ENCODE results near the gene AUP1.
A peak's percentile ranks its signal among the peaks of the same experiment; 100 is the strongest.

AUP1 gene

DNA sequence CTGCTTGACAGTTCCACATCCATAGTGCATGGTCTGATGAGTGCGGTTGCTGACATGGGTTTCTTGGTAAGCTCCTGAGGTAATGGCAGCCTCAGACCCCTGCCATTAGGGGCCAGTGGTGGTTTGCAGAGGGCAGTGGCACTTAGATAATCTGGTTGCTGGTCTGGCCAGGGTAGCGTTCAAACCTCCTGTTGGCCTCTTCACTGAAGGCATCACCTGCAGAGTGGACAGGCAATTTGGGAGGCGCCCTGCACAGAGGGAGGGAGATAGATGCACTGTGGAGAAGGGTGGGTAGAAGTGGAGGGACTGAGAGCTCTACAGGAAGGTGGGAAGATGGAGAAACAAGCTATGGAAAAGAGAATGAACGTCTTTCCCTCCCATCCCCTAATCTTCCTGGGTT, 4.0 kb upstream of the AUP1 start:
- DNase-seq = no peak

DNA sequence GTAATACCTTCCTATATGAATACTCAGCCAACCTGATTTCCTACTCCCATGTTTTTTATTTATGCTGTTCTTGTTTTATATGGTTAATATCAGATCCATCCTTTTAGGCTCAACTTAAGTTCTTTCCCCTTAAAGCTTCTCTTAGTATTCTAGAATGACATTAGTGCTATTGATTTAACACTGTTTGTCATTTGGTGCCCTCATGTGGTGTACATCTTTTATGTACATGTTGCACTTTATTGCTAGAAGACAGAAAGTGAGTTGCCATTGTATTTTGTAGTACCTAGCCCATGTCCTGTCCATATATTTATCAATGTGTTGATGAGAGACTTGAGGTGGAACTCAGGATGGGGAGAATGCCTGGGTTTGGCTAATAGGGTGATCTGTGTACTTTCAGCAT, 2.7 kb upstream of the AUP1 start:
- no peak for DNase-seq

DNA sequence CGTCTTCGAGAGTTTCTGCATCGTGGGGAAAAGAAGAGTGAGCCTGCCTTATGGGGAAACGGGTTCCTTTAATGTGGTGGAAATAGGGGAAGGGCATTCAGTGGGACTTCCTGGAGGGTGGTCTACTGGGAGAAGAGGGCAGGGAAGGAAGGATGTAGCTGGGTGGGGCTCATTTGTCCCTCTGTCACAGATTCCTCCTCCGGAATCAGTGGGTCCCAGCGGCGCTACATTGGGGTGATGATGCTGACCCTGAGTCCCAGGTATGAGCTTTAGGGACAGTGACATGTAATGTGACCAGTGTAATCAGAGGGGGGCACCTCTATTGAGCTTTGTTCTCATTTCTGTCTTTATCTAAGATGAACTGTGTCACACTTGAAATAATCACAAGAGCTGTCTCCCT, 2.2 kb upstream of the AUP1 start:
- no peak for DNase-seq

DNA sequence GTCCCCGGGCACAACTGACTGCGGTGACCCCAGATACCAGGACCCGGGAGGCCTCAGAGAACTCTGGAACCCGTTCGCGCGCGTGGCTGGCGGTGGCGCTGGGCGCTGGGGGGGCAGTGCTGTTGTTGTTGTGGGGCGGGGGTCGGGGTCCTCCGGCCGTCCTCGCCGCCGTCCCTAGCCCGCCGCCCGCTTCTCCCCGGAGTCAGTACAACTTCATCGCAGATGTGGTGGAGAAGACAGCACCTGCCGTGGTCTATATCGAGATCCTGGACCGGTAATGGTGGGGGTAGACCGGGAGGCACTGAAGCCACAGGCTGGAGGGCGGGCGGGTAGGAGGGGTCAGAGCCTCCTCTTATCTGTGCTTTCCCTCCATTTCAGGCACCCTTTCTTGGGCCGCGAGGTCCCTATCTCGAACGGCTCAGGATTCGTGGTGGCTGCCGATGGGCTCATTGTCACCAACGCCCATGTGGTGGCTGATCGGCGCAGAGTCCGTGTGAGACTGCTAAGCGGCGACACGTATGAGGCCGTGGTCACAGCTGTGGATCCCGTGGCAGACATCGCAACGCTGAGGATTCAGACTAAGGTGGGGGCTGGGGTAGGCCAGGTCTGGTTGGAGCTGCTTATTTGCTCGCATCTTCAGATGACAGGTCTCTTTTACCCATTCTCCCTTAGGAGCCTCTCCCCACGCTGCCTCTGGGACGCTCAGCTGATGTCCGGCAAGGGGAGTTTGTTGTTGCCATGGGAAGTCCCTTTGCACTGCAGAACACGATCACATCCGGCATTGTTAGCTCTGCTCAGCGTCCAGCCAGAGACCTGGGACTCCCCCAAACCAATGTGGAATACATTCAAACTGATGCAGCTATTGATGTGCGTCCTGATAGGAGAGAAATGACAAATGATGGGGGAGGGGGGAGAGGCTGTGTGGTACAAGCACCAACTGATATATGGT, 1.0 kb upstream of the AUP1 start:
- DNase-seq = peak; percentile 57 to 68

DNA sequence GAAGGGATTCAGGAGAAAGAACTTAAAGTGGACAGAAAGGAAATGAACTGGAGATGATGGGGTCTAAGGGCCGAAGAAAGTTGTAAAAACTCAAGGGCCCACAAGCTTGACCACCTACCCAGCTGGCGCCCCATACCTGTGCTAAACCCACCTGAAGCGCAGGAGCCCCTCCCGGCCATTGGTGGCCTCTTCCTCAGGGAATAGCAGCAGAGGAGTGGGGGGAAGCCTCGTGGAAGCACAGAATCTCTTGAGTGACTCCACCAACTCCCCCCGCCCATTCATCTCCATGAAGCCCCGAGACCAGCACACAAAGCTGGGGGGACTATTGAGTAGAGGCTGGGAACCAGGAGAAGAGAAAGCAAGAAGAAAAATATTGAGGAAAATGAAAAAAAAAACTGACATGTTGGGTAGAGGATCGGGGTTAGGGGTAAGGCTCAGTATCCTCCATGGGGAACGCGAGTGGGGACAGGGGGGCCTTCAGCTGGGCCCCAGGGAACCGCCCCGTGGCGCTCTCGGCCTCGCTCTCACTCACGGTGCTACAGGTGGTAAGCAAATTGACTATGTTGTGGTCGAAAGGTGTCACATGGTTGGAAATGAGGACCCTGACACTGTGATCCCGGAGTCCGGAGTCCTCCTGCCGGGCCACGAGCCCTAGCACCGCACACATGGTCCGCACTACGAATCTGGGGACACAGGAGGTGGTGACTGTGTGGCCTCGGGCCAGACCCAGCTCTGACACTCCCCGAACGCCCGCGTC, 728 bp downstream of the AUP1 start:
- DNase-seq = peak in 1 of 2 experiments; percentile 24

DNA sequence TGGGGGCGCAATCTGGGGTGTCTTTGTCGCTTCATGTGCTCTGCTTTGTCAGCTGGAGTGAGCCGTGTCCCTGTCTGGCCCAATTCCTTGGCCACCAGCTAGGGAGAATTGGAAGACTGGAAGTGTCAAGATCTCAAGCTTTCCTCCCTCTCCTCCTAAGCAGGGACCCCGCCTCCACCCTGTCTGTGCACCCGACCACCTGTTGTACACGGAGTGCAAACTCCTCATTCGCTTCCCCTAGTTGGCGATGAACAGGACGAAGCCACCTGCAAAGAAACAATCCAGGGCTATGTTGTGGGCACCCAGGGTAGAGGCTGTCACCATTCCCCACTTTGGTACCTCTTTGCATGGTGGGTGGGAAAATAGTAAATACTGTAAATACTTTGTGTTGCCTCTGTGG, 1.8 kb downstream of the AUP1 start:
- no peak for DNase-seq

DNA sequence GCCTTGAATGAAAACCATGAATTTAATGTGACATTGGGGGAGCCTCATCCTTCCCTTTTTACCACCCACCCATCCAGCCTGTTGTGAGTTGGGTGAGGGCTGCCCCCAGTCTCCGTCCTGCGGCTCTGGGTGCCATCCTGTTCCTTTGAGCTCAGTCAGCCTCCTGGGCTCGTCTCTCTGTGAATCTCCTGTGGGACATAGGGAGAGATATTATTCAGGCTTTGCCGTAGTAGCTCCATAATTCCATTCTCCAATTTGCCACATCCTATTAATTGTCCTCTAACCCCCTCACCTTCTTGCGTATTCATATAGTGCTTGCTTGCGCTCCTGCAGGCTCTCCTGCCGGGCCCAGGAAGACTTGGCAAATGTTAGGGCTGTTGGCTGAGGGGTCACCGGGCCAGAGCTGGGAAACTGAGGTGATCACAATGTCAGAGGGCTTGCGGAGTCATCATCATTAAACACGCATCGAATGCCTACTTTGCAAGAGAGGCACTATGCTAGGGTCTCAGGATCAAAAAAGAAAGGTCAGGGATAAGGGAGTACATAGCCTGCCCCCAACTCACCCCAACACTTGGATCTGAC, 2.8 kb downstream of the AUP1 start:
- no peak for DNase-seq

DNA sequence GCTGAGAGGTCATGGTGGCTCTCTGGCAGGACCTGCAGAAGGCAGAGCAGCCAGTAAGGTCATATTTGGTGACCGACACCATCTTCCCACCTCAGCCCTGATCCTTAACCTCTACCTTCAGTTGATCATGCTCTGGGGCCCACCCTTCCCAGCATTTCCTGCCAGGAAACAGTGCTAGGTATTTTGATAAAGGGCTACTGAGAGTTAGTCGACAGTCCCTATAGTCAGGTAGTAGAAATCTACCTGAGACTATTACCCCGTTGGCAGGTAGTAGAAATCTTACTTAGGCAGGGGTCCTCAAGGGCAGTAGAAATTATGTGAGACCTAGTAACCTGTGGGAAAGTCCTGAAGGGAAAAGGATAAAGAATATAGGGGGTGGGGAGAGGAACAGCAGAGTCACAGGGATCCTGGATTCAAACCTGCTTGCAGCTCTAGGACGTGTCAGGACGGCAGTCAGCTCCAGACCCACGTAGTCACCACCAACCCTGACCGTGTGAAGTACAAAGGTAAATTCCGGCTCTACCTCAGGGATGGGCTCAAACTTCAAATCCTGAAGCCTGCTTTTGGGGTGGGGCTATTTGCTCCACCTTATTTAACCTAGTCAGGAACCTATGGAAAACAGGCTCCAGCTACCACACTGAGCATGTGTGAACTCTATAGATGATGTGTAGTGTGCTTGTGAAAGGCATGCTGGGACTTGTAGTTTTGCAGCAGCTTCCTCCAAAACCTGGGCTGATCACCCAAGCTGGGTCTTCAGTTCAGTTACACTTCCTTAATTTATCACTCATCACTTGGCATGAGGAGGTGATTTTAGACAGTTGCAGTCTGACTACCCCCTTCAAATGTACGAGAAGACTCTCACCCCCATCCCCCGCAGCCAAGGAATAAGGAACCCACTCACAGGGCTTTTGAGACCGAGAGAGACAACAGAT, 3.5 kb downstream of the AUP1 start, which contains the start of gene DQX1:
TSS of gene DQX1 (minus strand) at position 515 of the 932 bp plus-strand sequence. CDS start at position 13, 502 bp downstream.
- DNase-seq = no peak

DNA sequence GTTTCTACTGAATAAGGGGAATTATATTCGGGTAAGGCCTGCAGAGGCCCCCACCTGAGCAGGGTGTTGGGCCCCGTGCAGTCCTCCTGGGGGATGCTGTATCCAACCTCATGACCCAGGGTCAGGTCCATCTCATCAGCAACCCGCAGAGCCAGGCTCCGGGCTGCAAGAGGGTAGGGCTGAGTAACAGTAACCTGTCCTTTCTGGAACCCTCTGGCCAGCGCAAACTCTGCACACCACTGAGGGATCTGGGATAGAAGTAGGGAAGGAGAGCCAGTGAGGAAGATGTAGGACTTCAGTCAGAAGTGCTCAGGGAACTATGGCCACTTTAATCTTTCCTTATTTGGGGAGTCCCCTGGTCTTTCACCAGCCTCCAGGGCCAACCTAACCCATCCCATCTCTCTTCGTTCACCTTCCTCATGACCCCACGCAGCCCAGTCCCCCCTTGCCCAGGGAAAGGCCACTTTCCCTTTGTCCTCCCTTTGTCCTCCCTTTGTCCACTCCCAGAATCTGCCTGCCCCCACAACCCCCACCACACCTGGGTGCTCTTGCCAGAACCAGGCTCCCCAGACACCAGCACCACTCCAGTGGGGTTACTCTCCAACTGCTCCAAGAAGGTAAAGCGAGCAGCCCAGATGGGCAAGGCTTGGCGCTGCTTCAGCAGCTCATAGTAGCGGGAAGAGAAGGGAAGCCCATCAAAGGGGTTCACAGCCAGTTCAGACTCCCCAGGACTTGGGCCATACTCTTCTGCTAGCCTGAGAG, 4.4 kb downstream of the AUP1 start:
- DNase-seq = no peak

DNA sequence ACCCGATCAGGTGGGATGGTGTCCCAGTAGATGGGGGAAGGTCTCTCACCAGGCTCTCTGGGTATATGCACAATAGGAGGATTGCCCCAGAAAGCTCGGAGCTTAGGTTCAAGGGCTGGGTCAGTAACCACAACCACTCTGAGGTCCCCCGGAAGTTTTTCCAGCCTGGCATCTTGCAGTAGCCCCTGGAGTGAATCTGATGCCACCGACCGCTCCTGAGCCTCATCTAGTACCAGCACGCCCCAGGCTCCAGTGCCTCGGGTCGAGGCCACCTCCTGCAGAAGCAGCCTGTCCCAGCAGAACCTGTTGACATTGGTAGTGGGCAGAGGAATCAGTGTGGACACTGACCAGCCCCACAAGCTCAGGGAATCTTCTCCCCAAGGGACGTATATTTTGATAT, 5.5 kb downstream of the AUP1 start:
- DNase-seq = no peak

DNA sequence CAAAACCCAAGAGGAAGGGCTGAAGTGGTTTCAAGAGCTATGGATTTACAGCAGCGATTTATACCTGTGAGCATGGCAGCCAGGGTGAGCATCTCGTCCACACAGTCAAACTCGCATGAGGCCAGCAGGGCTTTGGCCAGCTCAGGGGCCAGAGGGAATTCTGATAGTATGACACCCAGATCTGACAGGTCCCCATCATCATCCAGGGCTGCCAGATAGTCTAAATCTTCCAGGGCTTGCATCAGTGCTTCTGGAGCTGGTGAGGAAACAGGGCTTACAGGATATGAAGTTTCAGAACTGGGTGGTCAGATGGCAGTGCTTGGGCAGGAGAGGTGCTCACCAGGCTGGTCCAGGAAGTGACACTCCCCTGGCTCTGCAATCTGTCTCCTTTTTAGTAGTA, 7.0 kb downstream of the AUP1 start:
- DNase-seq = no peak

DNA sequence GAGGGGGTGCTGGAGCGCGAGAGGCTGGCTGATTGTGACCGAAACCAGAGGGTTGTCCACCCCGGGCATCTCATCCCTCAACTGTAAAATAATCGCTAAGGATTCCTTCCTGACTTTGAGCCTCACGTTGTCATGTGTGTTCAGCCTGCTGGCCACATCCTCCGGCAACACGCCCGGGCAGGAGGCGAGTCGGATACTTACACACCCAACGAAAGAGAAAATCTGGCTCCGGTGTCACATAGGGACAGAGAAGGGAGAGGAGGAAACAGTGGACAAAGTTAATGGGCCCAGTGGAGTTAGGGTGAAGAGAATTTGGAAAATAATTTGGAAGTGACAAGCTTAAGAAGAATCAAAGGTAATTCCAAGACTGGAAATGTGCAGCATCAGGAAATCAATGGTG, 12.9 kb downstream of the AUP1 start:
- DNase-seq = no peak

DNA sequence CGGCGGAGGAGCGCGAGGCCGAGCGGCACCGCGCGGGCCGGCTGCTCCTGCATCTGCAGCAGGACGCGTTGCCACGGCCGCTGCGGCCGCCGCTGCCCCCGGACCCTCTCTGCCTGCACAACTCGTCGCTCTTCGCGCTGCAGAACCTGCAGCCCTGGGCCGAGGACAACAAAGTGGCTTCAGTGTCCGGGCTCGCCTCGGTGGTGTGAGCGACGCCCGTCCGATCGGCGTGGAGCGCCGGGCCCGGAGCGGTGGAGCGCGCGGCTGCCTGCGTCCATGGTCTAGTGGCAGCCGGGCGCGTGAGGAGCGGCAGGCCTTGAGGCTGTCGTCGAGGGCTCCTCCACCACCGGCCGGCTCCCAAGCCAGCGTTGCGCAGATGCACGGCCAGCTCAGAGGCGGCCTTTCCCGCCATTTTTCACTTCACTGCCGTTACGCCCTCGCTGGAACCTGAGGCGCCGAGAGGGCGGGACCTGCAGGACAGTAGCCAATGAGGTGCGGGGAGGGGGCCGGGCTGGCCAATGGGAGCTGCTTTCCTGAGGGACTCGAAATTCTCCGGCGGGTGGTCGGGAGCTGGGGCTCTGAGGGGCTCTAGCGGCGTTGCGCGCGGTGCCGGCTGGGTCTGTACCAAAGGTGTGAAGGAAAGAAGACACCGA, 13.4 kb downstream of the AUP1 start:
- DNase-seq = peak; percentile 74 to 82

DNA sequence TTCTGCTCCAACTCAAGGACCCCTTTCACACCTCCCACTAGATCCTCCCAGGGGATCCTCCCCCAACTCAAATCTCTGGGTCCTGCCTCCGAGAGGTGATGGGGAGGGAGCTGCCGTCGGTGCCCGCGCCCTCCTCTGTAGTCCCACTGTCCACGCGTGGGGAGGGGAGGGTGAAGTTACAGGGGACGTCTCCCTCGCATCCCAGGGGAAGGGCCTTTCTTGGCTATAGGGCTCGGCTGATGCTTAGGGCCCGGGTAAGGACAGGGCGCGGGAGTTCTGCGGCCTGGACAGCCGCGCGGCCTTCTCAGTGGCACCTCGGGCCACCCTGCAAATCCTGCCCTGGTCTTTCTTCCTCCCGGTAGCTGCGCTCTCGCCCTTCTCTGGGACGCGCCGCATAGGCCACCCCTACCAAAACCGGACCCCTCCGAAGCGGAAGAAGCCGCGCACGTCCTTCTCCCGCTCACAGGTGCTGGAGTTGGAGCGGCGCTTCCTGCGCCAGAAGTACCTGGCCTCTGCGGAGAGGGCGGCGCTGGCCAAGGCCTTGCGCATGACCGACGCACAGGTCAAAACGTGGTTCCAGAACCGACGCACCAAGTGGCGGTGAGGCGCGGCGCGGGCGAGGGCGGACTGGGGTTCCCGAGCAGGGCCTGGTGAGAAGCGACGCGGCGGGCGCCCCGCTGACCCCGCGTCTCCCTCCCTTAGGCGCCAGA, 14.1 kb downstream of the AUP1 start:
- DNase-seq = no peak

DNA sequence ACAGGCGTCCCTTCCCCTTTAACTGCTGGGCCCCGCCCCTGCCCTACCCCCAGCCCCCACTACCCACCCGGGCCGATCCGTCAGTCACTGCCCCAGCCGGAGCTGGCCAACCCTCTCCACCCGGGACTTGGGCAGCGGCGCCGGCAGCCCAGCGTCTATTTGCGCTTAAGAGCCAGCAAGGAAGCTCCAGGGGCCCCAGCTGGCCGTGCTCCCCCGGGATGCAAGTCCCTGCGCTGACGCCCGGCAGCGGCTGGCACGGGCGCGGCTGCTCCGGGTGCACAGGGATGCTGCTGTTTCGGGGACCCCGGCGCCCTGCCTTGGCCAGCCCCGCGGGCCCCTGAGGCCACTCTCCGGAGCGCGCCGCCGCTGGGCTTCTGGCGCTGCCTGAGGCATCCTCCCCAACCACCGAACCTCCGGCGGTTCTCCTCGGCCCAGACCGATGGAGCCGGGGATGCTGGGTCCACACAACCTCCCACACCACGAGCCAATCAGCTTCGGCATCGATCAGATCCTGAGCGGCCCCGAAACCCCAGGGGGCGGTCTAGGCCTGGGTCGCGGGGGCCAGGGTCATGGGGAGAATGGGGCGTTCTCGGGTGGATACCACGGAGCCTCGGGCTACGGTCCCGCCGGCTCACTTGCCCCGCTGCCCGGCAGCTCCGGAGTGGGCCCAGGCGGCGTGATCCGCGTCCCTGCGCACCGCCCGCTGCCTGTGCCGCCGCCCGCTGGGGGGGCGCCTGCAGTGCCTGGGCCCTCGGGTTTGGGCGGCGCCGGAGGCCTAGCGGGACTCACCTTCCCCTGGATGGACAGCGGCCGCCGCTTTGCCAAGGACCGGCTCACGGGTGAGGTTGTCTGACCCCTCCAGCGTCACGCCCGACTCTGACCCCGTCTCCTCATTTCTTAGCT, 14.9 kb downstream of the AUP1 start, which contains the start of gene TLX2:
TSS of gene TLX2 (plus strand) at position 83 of the 903 bp plus-strand sequence. CDS start at position 440, 357 bp downstream.
- DNase-seq = peak in 1 of 2 experiments; percentile 24

DNA sequence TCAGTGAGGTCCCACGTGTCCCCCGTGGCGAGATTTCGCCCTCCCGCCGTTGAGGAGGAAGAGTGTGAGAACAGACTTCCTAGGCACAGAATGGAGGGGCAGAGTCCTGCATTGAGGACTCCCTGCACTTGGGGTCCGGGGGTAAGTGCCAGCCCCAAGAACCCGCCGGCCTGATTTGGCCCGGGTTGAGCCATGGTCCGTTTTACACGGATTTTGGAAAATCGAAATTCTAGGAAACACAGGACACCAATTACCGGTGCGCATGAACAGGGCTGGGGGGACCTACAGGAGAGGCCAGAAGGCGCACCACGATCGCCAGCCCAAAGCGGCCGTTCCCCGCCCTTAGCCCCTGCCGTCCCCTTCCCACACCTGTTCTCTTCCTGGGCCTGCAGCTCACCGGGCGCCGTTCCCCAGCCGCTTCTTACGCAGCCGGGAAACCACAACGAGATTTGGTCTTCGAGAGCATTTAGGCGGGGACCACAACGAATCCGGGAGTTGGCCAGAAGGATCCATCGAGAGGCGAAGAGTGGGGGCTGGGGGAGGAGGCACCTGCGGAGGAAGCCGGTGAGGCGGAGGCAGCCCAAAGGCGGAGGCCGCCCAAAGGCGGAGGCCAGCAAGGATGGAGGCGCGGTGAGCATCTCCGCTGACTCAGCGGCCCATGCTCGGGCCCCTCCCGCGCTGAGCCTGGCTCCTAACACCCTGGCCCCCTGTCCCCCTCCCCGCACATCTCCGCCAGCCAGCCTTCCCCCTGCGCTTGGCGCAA, 15.7 kb downstream of the AUP1 start:
- DNase-seq = peak; percentile 29 to 42

DNA sequence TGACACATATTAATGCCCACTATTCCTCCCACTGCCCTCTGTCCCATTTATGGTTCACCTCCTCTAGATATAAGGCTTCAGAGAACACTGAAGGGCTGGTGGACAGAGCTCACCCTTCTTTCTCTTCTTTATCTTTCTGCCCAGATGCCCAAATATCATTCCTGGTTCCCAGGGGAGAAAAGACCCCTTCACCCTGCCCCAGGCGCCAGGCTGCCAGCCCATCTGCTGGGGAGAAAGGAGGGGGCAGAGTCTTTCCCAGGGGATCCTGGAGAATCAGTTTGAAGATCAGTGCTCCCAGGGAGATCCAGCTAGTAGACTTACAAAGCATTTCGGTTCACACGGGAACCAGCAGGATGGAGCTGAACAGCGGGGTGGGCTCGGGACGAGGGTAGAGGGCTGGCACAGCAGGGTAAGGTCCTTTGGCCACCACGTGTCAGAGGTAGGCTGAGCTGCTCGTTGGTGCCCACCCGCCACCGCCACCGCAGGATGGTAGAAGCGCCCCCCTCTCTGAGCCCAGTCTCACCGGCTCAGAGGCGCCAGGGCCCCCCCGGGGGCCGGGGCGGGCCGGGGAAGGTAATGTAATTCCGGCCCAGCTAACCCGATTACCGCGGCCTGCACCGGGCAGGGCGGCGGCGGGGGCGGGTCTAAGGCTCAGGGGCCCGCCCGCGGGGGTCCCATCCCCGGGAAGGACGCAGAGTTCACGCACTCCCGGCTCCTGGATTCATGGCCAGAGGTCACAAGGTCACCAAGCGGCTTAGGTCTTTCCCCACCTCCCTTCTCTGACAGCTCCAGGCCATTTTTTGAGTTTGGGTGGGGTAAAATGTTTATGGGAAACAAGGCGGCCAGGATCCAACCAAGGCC, 16.5 kb downstream of the AUP1 start:
- DNase-seq = no peak
